Lower lobe of right lung (tissue), 2 donors: Measurements from ENCODE around the gene FXR2. TPM values are rescaled to one million over a fixed set of nuclear protein-coding genes. Genes with fewer than 3 reads are reported as not detected.
A peak's percentile ranks its signal among the peaks of the same experiment; 100 is the strongest.

ENCODE experiments used
- ATAC-seq, 2 donors: fragments of 200-7000 bp; cut with Tn5 transposase; one replicate each; pipeline ENCODE4 v1.9.1; 2020 to 2022; ENCODE audit warnings: mild to moderate bottlenecking in 2 of 2, moderate library complexity in 2 of 2
- DNase-seq: peaks from one replicate; pipeline ENCODE4 v3.0.0-alpha.2; 2020
- H3K27ac ChIP-seq: fragments of 200-600 bp; one replicate; pipeline ENCODE4 v1.8.0; 2022
- H3K27me3 ChIP-seq: fragments of 200-600 bp; one replicate; pipeline ENCODE4 v1.8.0; 2022; ENCODE audit warnings: low read depth
- H3K36me3 ChIP-seq: fragments of 200-600 bp; one replicate; pipeline ENCODE4 v1.8.0; 2022; ENCODE audit warnings: mild to moderate bottlenecking
- H3K4me1 ChIP-seq: fragments of 200-600 bp; one replicate; pipeline ENCODE4 v1.8.0; 2022
- H3K4me3 ChIP-seq: fragments of 200-600 bp; one replicate; pipeline ENCODE4 v1.8.0; 2022; ENCODE audit warnings: mild to moderate bottlenecking
- H3K9me3 ChIP-seq: fragments of 200-600 bp; one replicate; pipeline ENCODE4 v1.8.0; 2022
- intact Hi-C: fragments of 100-400 bp; cut with DNase I; formaldehyde crosslinking; loops from one replicate; pipeline ENCODE4 v1.11.0; 2022
- total RNA-seq: library from RNA; stranded (reverse); fragmentation: NEBNext Ultra II Directional; extraction: Animal tissue kit (Norgen Biotek cat#: 25700); gene quantifications from one replicate; pipeline ENCODE4 v1.2.1, GENCODE V29; 2021
- TF ChIP-seq, protein P1 (sequence below): fragments of 200-600 bp; IDR thresholded peaks from one replicate; pipeline ENCODE4 v1.8.0; 2022; ENCODE audit warnings: antibody characterized with exemption, mild to moderate bottlenecking
- donor health status: DM: no; HTN: yes; CAD: no; lungs with severe emphysema.

FXR2 gene
- total RNA-seq, 1 donor from 2014 or later = 36.0 TPM

DNA sequence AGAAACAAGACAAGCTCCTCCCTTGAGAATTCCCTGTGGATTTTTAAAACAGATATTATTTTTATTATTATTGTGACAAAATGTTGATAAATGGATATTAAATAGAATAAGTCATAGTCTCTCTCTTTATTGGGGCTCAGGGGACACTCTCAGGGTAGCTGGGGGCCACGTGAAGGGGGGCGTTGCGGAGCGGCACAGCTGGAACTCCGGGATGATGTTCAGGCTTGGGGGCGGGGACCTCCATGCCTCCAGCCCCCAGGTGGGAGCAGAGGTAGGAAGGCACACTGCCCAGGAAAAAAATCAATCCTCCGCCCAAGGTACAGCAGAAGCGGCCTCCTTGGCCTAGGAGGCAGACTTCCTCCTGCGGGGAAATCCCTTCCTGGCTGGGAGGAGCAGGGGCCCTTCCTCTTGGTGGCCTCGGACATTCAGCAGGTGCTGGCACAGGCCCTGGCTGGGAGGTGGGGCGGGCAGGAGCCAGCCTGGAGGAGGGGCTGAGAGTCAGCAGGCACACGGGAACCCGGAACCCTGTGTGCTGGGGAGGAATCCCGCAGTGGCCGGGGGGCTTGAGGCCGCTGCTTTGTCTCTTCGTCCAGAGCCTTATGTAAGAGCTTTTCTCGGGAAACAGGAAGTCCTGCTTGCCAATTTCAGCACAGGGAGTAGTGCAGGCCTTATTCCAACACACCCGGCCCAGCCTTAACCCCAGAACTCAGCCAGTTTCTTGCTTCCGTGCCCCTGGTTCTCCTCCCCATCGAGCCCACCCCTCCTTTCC, 56.7 kb downstream of the FXR2 start:
- Histone ChIP-seq H3K27ac (peak overlapping the region; percentile 95), H3K27me3 (no peaks in the 10 kb centered on the region), H3K4me3 (peak overlapping the region; percentile 94), H3K9me3 (no peaks in the 10 kb centered on the region), H3K4me1 (peaks cover 58% of the 10 kb centered on the region), H3K36me3 (peaks cover 8% of the 10 kb centered on the region)
- peak; percentile 78 to 82 for ATAC-seq
- peak; percentile 96 for DNase-seq
- intact Hi-C loops = no loop called here
- TF ChIP-seq, protein P1, sequence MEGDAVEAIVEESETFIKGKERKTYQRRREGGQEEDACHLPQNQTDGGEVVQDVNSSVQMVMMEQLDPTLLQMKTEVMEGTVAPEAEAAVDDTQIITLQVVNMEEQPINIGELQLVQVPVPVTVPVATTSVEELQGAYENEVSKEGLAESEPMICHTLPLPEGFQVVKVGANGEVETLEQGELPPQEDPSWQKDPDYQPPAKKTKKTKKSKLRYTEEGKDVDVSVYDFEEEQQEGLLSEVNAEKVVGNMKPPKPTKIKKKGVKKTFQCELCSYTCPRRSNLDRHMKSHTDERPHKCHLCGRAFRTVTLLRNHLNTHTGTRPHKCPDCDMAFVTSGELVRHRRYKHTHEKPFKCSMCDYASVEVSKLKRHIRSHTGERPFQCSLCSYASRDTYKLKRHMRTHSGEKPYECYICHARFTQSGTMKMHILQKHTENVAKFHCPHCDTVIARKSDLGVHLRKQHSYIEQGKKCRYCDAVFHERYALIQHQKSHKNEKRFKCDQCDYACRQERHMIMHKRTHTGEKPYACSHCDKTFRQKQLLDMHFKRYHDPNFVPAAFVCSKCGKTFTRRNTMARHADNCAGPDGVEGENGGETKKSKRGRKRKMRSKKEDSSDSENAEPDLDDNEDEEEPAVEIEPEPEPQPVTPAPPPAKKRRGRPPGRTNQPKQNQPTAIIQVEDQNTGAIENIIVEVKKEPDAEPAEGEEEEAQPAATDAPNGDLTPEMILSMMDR = peak; percentile 10

DNA sequence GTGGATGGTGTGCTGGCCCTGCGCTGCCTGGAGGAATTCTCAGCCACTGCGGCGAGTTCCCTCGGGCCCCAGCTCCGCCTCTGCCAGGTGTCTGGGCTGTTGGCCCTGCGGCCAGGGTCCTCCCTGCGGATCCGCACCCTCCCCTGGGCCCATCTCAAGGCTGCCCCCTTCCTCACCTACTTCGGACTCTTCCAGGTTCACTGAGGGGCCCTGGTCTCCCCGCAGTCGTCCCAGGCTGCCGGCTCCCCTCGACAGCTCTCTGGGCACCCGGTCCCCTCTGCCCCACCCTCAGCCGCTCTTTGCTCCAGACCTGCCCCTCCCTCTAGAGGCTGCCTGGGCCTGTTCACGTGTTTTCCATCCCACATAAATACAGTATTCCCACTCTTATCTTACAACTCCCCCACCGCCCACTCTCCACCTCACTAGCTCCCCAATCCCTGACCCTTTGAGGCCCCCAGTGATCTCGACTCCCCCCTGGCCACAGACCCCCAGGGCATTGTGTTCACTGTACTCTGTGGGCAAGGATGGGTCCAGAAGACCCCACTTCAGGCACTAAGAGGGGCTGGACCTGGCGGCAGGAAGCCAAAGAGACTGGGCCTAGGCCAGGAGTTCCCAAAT, 57.4 kb downstream of the FXR2 start:
- peak; percentile 51 for DNase-seq

GRCh38 chr17:7556627-7557026, 58.1 kb downstream of the FXR2 start:
- no peaks in the 10 kb centered on the region for H3K27me3 ChIP-seq
- no peak for DNase-seq
- TF ChIP-seq, protein P1 = no peak
- intact Hi-C loops = no loop called here
- peaks cover 59% of the 10 kb centered on the region for H3K4me1 ChIP-seq
- no peak overlapping the region for H3K4me3 ChIP-seq
- no peaks in the 10 kb centered on the region for H3K9me3 ChIP-seq
- H3K36me3 ChIP-seq = peaks cover 7% of the 10 kb centered on the region
- H3K27ac ChIP-seq = peak overlapping the region; percentile 95
- no peak for ATAC-seq

More for the DNA sequence above, 57.4 kb downstream of the FXR2 start:
- Histone ChIP-seq H3K27me3 (no peaks in the 10 kb centered on the region), H3K36me3 (peaks cover 7% of the 10 kb centered on the region), H3K4me1 (peaks cover 54% of the 10 kb centered on the region), H3K9me3 (no peaks in the 10 kb centered on the region), H3K4me3 (peak overlapping the region; percentile 94), H3K27ac (peak overlapping the region; percentile 95)
- intact Hi-C loops = no loop called here
- TF ChIP-seq, protein P1 = no peak
- no peak for ATAC-seq

DNA sequence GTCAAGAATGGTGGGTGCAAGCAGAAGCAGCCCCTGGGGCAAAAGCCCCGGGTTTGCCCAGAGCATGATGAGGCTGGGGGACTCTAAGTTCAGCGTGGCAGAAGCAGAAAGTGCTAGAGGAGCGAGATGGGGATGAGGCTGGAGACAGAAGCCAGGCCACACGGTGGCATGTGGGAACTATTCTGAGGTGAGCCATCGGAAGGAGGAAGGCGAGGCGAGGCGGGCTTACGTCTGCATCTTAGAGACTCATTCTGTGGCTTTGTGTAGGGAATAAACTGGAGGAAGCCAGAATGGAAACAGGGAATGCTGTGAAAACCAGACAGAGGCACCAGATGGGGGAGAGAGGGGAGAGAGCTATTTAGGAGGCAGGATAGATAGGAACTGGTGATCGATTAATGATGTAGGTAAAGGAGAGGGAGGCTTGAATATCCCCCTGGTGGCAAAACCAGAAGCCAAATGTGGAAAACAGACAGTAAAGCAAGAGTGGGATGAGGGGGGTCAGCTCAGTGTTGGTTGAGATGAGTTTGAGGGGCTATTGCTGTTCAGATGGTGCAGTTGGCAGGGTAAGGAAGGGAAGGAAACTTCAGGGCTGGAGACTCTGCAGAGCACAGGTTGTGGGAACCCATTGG, 59.3 kb downstream of the FXR2 start:
- no peaks in the 10 kb centered on the region for H3K9me3 ChIP-seq
- ATAC-seq (no peak), DNase-seq (no peak)
- no peak overlapping the region for H3K27ac ChIP-seq
- no peak overlapping the region for H3K4me3 ChIP-seq
- H3K36me3 ChIP-seq = peaks cover 13% of the 10 kb centered on the region
- TF ChIP-seq, protein P1 = no peak
- H3K4me1 ChIP-seq = peaks cover 51% of the 10 kb centered on the region
- intact Hi-C loops = no loop called here
- H3K27me3 ChIP-seq = no peaks in the 10 kb centered on the region

- Histone ChIP-seq H3K27me3 (no peaks in the 10 kb centered on the region), H3K27ac (peak overlapping the region; percentile 75), H3K4me3 (peak overlapping the region; percentile 17), H3K9me3 (no peaks in the 10 kb centered on the region), H3K36me3 (peaks cover 8% of the 10 kb centered on the region), H3K4me1 (peaks cover 43% of the 10 kb centered on the region)
- DNase-seq (no peak), ATAC-seq (no peak)
- TF ChIP-seq, protein P1 = no peak
- intact Hi-C loops = no loop called here
These were observed 61.3 kb downstream of the FXR2 start for GRCh38 chr17:7553356-7553755.
